ENCODE results near the gene NOP9. TPM values are rescaled to one million over a fixed set of nuclear protein-coding genes. Genes with fewer than 3 reads are reported as not detected.
A peak's percentile ranks its signal among the peaks of the same experiment; 100 is the strongest.
"Not testable (repeated sequence)": the region's sequence is repeated elsewhere in the genome, so short reads cannot be mapped to it uniquely, and the experiment has no call there.

NOP9 gene
- total and polyA plus RNA-seq, 2 experiments from 2014 or later, result 3.7 to 13.2 TPM

DNA sequence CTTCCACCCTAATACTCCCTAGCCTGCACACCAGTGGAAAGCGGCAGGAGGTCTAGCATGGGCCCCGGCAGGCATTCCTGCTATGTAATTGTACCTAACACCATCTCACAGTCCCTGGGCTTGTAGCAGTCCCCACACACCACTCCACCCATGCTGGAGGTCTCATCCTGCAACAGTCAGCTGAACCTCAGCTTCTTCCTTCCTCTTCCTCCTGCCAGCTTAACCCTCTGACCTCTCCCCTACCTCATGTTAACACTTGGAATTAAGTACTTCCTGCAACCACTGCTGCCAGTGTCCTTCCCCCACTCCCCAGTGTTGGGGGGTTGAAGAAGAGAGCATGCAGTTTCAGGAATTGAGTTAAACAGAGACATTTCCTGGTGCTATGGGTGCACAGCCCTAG is 27.7 kb downstream of the NOP9 start:
- no peak for DNase-seq (ENCODE audit: low spot score)
- no peak overlapping the region for H3K27ac ChIP-seq
- 77% methylated on average over 2 of the region's 2 CpGs for WGBS (ENCODE audit: low lambda C conversion rate, missing lambda C conversion rate)
- H3K27me3 ChIP-seq, result no peaks in the 10 kb centered on the region
- no peaks in the 10 kb centered on the region for H3K9me3 ChIP-seq (ENCODE audit: low read depth)
- peaks cover under 1% of the 10 kb centered on the region for H3K4me1 ChIP-seq (ENCODE audit: insufficient read depth)
- no peaks in the 10 kb centered on the region for H3K36me3 ChIP-seq (replicated peaks; ENCODE audit: insufficient read depth, low read depth)
- H2AFZ ChIP-seq, result no peak overlapping the region
- H3K79me2 ChIP-seq, result no peaks in the 10 kb centered on the region
- H4K20me1 ChIP-seq (ENCODE audit: insufficient read depth, poor library complexity, severe bottlenecking), result no peaks in the 10 kb centered on the region
- H3K4me2 ChIP-seq, result no peak overlapping the region
- TF ChIP-seq EZH2 (IDR thresholded peaks at IDR 0.05; ENCODE audit: borderline replicate concordance) (no peak), EZH2phosphoT487 (IDR thresholded peaks at IDR 0.05; ENCODE audit: low read depth, severe bottlenecking, unreplicated experiment) (no peak), CTCF (IDR thresholded peaks at IDR 0.05; ENCODE audit: poor library complexity) (no peak)
- no peaks in the 10 kb centered on the region for H3K9me2 ChIP-seq (replicated peaks; ENCODE audit: insufficient read depth)
- no peak overlapping the region for H3K4me3 ChIP-seq

- WGBS (ENCODE audit: low lambda C conversion rate, missing lambda C conversion rate), result 8% methylated on average over 9 of the region's 9 CpGs
- not testable (repeated sequence) for H3K4me1 ChIP-seq (ENCODE audit: insufficient read depth)
Observed at GRCh38 chr14:24327914-24328313, 28.3 kb downstream of the NOP9 start.

DNA sequence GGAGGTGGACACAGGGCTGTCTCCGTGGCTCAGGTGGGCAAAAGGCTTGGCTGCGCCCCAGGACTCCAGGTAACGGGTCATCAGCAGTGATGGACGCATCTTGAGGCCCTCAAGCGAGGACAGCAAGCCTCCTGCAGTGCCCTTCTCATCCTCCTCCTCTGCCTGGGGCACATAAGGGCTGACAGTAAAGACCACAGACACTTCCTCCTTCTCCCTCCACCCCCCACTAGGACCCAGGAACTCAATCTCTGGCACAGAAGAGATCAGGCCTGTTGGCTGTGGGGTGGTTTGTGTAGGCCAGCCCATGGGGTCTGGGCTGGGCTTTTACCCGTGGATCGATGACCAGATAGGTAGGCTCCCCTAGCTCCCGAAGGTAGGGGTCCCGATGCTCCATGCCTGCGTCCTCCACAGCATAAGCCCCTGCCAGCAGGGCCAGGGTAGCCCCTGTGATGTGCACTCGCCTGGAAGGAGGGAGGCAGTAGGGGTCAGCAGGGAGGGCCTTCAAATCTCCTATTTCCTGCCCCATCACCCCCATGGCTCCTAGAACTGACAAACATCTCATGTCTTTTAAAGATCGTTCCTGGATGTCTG is 29.5 kb downstream of the NOP9 start:
- Histone ChIP-seq H3K36me3 (replicated peaks; ENCODE audit: insufficient read depth, low read depth) (no peaks in the 10 kb centered on the region), H3K4me2 (no peak overlapping the region), H3K79me2 (no peaks in the 10 kb centered on the region), H3K27ac (no peak overlapping the region), H3K27me3 (peaks cover 10% of the 10 kb centered on the region), H4K20me1 (ENCODE audit: insufficient read depth, poor library complexity, severe bottlenecking) (no peaks in the 10 kb centered on the region), H3K9me2 (replicated peaks; ENCODE audit: insufficient read depth) (no peaks in the 10 kb centered on the region), H2AFZ (no peak overlapping the region), H3K9me3 (ENCODE audit: low read depth) (no peaks in the 10 kb centered on the region), H3K4me1 (ENCODE audit: insufficient read depth) (peaks cover 18% of the 10 kb centered on the region), H3K4me3 (no peak overlapping the region)
- 86% methylated on average over 12 of the region's 12 CpGs for WGBS (ENCODE audit: low lambda C conversion rate, missing lambda C conversion rate)
- DNase-seq (ENCODE audit: low spot score), result no peak
- TF ChIP-seq EZH2phosphoT487 (IDR thresholded peaks at IDR 0.05; ENCODE audit: low read depth, severe bottlenecking, unreplicated experiment) (no peak), CTCF (IDR thresholded peaks at IDR 0.05; ENCODE audit: poor library complexity) (no peak), EZH2 (IDR thresholded peaks at IDR 0.05; ENCODE audit: borderline replicate concordance) (no peak)

More at GRCh38 chr14:24327914-24328313, 28.3 kb downstream of the NOP9 start:
- TF ChIP-seq CTCF (IDR thresholded peaks at IDR 0.05; ENCODE audit: poor library complexity), result peak; percentile 63
- H3K9me2 ChIP-seq (replicated peaks; ENCODE audit: insufficient read depth); H3K36me3 ChIP-seq (replicated peaks; ENCODE audit: insufficient read depth, low read depth); H4K20me1 ChIP-seq (ENCODE audit: insufficient read depth, poor library complexity, severe bottlenecking); H3K27me3 ChIP-seq; H3K4me3 ChIP-seq; H3K9me3 ChIP-seq (ENCODE audit: low read depth); H3K4me2 ChIP-seq; H3K27ac ChIP-seq; DNase-seq (ENCODE audit: low spot score); H3K79me2 ChIP-seq; H2AFZ ChIP-seq: not testable (repeated sequence)

DNA sequence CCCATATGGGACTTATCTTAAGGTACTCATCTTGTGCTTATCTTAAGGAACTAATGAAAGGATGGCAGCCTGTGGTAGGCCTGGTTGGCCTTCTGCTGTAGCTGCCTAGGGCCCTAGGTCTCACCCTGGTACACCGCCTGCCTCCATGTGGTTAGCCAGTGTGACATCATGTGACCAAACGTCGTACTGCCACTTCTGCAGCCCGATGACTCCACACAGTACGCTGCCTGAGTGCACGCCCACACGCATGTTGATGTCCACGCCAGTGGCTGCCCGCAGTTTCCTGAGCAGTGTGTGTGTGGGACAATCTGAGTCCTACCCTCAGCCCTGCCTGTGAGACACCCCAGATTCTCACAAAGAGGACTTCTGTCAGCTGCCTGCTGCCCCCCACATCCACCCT is 30.1 kb downstream of the NOP9 start:
- no peak overlapping the region for H3K27ac ChIP-seq
- no peaks in the 10 kb centered on the region for H3K79me2 ChIP-seq
- no peak for DNase-seq (ENCODE audit: low spot score)
- no peak overlapping the region for H3K4me3 ChIP-seq
- no peaks in the 10 kb centered on the region for H3K9me2 ChIP-seq (replicated peaks; ENCODE audit: insufficient read depth)
- no peaks in the 10 kb centered on the region for H3K36me3 ChIP-seq (replicated peaks; ENCODE audit: insufficient read depth, low read depth)
- H3K27me3 ChIP-seq, result peaks cover 15% of the 10 kb centered on the region
- WGBS (ENCODE audit: low lambda C conversion rate, missing lambda C conversion rate), result 87% methylated on average over 9 of the region's 9 CpGs
- H3K4me2 ChIP-seq, result no peak overlapping the region
- TF ChIP-seq CTCF (IDR thresholded peaks at IDR 0.05; ENCODE audit: poor library complexity), result no peak
- TF ChIP-seq EZH2 (IDR thresholded peaks at IDR 0.05; ENCODE audit: borderline replicate concordance), result no peak
- TF ChIP-seq EZH2phosphoT487 (IDR thresholded peaks at IDR 0.05; ENCODE audit: low read depth, severe bottlenecking, unreplicated experiment), result no peak
- H3K9me3 ChIP-seq (ENCODE audit: low read depth), result no peaks in the 10 kb centered on the region
- no peak overlapping the region for H2AFZ ChIP-seq
- no peaks in the 10 kb centered on the region for H4K20me1 ChIP-seq (ENCODE audit: insufficient read depth, poor library complexity, severe bottlenecking)
- H3K4me1 ChIP-seq (ENCODE audit: insufficient read depth), result peaks cover 24% of the 10 kb centered on the region

Measured in hepatocyte (in vitro differentiated cells).